NCI-H1092 (cell line): ENCODE data around the gene PTCD3.

ENCODE experiments used
- DNase-seq: peaks from one replicate; lab custom pipeline; 2025; lab: John Stamatoyannopoulos, UW

PTCD3 gene

DNA sequence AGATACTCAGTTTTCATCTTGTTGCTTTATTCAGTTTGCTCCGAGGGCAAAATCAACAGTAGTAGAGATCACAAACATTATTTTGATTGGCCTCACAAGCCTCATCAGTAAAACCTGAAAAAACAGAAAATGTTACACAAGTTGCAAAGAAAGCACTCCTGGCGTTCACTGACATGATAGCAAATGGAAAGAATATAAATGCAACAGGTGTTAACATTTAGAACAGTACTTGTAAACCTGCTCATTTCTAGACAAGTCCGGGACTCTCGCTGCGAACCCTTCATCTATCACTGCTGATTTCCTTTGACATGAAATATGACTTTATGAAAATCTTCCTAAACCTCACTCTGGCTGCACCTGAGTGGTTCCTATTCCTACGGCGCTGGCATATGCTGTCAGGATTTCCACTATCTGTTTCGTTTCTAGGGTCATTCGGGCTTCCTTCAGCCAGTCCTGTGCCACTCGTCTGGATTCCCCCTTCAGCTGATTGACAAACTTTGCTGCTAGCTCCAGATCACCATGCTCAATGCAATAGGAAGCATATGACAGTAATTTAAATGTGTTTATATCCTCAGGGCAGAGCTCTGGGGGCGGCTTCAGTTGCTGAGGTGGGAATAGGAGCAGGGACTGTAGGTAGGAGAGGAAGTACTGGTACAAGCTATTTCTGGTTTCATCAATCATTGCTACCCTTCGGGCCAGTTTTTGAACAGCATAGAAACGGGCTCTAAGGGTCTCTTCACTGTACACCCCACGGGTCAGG lies 38.1 kb downstream of the PTCD3 start:
- no peak for DNase-seq

DNA sequence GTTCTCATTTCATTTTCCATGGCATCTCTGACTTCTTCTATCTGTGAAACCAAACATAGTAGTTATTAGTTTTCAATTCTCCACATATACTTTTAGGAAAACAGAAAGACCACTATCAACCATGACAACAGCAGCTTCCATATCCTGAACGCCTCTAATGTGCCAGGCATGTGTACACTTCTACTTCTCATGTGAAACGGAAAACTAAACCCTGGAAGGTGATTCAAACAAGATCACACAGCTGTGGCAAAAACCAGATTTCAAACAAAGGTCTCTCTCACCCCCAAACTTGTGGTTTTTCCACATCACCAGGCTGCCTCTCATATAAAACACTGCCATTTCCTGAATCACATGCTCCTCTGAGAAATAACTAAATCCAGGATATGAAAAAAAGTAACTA lies 41.8 kb downstream of the PTCD3 start:
- DNase-seq: no peak

DNA sequence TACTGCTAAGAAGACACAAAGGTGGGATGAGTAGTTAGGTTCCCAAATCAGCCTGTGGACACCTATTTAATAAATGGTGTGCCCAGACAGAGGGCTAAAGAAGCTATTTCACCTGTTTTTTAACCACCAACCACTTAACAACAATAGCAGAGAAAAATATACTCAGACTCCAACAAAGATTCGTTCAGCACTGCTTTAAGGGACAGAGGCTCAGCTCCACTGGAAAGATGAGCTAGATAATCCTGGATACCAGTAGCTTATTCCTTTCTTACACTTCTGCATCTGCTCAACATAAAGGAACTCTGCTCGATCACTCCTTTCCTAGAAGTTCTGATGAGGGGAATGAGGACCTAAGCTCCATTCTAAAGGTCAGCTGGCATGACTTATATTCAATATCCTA lies 44.5 kb downstream of the PTCD3 start:
- DNase-seq: no peak

DNA sequence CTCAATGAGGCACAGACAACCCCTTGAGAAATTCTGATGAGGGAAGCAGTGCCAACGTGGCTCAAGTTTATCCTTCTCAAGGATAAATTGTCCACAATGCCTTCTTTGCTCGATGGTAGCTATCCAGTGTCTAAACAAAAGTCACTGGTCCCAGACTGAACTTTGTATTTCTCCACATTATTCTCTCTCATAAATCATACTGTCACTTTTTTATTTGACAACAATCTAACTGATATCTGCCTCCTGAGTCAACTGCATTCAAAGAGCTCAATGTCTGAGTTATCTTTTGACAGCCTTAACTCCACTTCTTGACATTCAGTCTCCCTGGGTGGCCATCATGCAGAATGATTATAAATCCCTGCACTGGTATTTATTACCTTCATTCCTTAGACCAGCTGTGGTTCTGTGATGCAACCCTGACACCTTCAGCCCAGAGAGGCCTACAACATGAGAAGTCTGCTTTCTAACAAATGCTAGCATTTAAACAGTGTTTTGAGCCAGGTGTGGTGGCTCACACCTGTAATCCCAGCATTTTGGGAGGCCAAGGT lies 51.0 kb downstream of the PTCD3 start:
- no peak for DNase-seq

DNA sequence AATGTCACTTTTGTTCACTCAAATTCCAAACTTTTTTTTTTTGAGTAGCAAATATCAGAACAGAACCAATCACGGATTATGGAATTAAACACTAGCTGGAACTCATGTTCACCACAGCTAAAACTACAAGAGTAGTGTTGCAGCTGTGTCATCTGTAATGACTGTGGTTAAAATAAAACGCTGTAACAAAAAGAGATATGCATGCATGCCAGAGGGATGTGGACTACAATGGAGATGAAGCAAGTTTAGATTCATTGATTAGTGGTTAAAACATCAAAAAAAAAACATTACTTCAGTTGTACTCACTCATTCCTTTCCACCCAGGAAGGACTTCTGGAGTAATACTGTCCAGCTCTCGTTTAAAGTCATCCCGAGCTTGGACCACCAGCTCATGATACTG lies 52.3 kb downstream of the PTCD3 start:
- no peak for DNase-seq

DNA sequence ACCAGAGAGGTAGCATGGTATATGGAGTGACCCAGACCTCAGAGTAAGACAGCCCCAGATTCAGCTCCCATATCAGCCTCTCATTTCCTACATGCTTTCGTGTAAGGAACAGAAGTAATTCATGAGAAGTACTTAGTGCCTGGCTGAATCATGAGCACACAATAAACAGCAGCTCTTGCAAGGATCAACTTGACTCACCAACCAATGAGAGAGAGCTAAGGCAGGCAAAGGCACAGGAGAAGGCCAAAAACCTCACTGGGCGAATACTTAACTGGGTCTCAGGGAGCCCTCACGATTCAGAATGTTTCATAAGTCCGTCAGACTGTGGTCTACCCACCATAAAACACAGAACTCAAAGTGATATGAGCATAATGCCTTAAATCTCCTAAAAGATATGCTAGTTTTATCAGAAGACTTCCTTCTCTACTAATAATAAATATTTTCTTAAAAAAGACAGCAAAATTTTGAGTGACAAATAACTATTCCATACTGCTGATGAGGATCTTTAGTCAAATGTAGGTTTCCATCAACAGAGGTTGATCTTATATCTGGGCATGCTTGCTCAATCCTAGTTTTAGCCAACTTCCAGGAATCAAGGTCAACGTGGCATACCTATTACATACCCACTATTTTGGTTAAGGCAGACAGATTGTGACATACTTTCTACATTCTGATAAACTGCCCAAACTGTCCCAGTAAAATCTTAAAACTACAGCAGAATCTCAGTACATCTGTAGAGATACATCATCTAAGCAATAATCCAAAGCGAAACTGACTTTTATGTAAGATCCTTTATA lies 54.3 kb downstream of the PTCD3 start:
- no peak for DNase-seq

DNA sequence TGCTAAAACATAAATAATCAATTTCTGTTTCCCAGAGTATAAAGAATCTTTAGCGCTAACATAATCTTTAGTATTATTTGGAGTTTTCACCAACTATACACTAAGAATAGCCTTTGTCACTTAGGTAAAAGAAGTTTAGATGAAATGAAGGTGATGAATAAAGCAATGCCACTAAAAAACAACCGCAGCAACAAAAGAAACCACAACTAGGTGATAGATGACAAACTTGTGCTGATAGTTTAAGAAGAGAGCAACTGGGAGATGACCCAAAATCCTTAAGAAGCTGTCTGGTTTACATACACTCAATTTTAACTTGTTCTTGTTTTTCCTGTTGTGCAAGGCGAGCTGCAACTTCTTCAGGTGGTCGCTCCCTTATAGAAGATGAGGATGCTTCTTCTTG lies 64.4 kb downstream of the PTCD3 start:
- no peak for DNase-seq

DNA sequence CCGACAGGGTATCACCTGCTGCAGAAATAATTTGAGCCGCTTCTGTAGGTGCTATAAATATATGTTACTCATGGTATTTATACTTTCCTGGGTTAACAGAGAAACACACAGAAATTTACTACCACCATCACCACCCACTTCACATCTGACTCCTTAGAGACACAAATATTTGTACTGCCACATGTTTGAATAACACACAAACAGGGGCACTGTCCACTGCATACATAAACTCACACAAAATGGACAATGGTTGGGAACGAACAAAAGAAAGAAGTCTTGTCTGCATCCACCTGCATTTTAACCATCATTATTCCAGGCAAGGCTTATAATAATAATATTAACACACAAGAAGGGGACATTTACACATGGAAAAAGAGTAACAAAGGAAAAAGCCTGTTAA lies 65.3 kb downstream of the PTCD3 start:
- no peak for DNase-seq

DNA sequence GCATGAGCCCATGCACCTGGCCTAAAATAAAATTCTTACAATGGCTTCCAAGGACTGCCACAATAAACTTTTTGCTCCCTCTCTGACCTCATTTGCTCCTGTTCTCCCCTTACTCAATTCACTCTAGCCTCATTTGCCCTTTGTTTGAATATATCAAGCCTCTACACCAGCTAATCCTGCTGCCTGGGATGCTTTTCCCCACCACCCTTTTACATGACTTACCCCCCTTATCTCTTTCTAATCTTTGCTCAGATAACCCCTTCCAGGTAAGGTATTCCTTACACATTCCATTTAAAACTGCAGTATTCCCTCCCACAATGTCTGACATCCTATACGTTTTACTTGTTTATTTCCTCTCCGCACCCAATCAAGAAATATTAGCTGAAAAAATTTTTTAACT lies 66.6 kb downstream of the PTCD3 start:
- DNase-seq: no peak

DNA sequence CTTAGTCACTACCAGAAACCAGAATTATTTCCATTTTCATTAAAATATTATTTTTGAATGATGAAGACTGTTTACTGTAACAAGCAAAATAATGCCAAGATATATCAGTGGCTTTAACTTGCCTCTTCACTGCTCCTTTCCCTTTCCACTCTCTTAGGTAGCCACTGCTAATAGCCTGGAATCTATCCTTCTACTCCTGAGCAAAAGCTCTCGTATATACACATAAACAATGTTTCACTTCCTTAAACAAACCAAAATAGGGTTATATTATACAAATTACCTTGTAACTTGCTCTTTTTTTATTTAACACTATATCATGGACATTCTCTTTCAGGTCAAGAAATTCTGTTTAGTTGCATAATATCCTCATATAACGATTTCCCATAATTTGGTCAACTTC lies 68.4 kb downstream of the PTCD3 start:
- no peak for DNase-seq

DNA sequence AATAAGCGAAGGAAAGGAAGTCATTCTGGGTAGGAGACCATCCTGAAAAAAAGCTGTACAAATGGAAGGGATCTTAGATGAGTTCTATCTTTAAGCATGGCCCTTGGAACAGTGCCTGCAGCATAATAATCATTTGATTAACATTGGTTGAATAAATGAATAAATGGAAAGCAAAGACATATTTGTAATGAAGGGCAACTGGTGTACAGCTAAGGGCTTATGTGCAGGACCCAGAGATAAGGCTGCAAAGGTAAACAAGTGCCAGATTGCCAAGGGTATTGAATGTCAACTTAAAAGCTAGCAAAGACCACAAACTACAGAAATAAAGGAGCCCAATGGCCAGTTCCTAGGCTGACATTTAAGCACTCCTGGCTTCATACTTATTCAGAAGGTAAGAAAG lies 69.8 kb downstream of the PTCD3 start:
- DNase-seq: no peak

DNA sequence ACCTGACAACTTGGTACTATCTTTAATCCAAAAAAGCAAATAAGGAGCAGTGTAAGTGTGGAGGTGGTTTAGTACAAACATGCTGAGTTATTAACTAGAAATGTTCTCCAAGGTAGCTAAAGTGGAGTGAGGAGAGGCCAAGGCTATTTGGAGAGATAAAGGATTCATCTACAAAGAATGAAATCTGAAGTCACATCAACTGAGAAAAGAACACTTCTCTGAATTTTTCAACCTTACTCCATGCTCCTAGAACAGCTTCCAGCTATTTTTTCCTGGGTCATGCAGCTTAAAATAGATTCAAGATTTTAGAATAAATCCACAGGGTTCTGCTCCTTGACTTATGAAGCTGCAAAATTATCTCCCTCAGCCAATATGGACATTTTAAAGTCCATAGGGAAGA lies 70.6 kb downstream of the PTCD3 start:
- DNase-seq: no peak

DNA sequence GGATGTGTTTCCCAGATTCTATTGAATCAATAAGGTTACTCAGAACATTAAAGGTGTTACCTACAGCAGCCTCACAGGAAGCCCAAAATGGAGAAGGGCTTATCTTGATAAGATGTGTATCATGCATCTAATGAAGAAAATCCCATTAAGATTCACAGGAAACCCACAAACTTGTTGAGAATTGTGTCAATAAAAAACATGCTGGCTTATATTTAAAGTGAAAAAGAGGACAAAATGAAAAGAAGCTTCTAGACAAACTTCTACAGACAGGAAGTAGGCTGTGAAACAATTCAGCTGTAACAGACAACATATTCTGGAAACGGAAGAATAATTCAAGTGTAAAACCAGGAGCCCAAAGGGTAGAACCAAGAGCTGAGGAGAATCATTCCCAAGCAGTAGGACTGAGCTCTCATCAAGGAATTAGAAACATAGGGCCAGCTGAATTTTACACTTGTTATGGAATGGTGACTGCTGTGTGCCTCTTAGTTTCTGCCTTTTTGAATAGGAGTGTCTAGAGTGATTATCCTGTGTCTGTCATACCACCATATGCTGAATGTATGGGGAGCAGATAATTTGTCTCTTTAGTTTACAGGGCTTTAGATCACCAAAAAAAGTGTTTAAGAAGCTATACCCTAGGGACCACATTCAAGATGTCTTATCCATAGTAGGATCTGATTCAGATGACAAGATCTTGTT lies 79.6 kb downstream of the PTCD3 start:
- DNase-seq: no peak

DNA sequence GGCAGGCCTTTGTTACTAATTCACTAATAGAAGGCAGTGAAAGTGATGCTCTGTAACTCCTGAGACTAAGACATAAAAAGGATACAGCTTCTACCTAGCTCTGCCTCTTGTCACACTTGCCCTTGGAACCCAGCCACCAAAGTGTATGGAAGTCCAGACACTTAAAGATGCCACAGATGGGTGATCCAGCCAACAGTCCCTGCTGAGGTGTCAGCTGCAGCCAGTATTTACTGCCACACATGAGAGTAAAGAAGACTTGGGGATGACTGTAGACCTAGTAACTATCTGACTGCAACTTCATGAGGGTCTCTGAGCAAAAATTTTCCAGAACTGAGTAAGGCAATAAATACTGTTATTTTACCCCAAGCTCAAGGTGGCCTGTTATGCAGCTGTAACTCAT lies 80.4 kb downstream of the PTCD3 start:
- DNase-seq: no peak

DNA sequence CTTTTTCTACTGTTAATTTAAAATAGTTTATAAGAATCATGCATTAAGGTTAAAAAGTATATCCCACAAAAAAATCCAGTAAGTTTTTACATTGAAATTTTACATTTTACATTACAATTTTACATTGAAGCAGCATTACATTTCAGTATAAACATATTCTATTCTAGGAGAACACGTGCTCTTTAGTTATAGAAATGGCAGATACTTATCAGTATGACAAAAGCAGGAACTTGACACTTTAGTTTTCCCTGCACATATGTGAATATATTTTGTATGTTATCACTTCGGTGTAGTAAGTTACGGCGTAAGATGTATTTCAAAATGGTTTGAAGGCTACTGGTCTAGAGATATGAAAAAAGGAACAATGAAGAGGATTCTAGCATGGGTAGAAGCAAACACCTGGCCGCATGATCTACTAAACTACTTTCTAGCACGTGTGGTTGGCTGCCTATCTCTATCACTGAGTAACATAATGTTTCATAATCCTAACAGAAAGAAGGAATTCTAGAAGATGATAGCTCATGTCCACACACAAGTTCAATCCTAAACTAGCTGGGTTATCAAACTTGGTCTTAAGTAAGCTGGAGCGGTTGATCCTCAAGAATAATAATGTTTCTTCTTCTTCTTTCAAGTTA lies 83.9 kb downstream of the PTCD3 start:
- no peak for DNase-seq
